Sigmoid colon (tissue), 7 donors: ENCODE results near the gene NDUFS2. TPM values are rescaled to one million over a fixed set of nuclear protein-coding genes. Genes with fewer than 3 reads are reported as not detected.
A peak's percentile ranks its signal among the peaks of the same experiment; 100 is the strongest.

ENCODE experiments used
- DNase-seq: peaks from one replicate; pipeline ENCODE4 v3.0.0-alpha.2; 2019
- H3K27ac ChIP-seq, 4 donors: fragments of 200-600 bp; sonication (generic); one replicate each; pipeline ENCODE4 v1.5.1; 2016 to 2019; ENCODE audit warnings: mild to moderate bottlenecking in 1 of 4
- H3K27me3 ChIP-seq, 3 donors: fragments of 200-600 bp; sonication (generic); one replicate each; pipeline ENCODE4 v1.5.1; 2019; ENCODE audit warnings: mild to moderate bottlenecking in 1 of 3
- H3K36me3 ChIP-seq, 4 donors: fragments of 200-600 bp; sonication (generic); one replicate each; pipeline ENCODE4 v1.5.1; 2016 to 2019
- H3K4me1 ChIP-seq, 4 donors: fragments of 200-600 bp; sonication (generic); one replicate each; pipeline ENCODE4 v1.5.1; 2017 to 2019
- H3K4me3 ChIP-seq, 4 donors: fragments of 200-600 bp; sonication (generic); one replicate each; pipeline ENCODE4 v1.5.1; 2017 to 2019; ENCODE audit warnings: mild to moderate bottlenecking in 2 of 4, moderate library complexity in 1 of 4
- H3K9me3 ChIP-seq, 4 donors: fragments of 200-600 bp in 3 of 4; sonication (generic) in 3 of 4; one replicate each; pipeline versions ENCODE4 v1.5.1 to v1.6.1; 2013 to 2019
- CTCF ChIP-seq, 4 experiments: fragments of 450-650 bp in 3 of 4; fragments of 200-600 bp in 1 of 4; IDR thresholded peaks; one replicate each; pipeline ENCODE4 v1.5.1; 2016 to 2019; ENCODE audit warnings: antibody characterized with exemption in 4 of 4, mild to moderate bottlenecking in 3 of 4, moderate library complexity in 2 of 4
- EP300 ChIP-seq, 4 donors: sonication (generic); formaldehyde crosslinking; IDR thresholded peaks; one replicate each; pipeline ENCODE4 v1.6.1; 2017; ENCODE audit warnings: antibody characterized with exemption in 4 of 4
- POLR2A ChIP-seq, 2 donors: fragments of 450-650 bp; IDR thresholded peaks; one replicate each; pipeline ENCODE4 v1.6.1; 2016; ENCODE audit warnings: antibody characterized with exemption in 2 of 2, mild to moderate bottlenecking in 2 of 2, moderate library complexity in 2 of 2
- POLR2AphosphoS5 ChIP-seq, 4 donors: sonication (generic); formaldehyde crosslinking; IDR thresholded peaks; one replicate each; pipeline ENCODE4 v1.6.1; 2017; ENCODE audit warnings: antibody characterized with exemption in 4 of 4
- WGBS, 2 donors: extraction: QIAGEN DNeasy Blood & Tissue Kit; methylation state at CpG; one replicate each; pipeline ENCODE4 v1.1.7; 2013; 5-methylcytosine and 5-hydroxymethylcytosine counted together
- intact Hi-C: fragments of 100-400 bp; cut with DNase I; formaldehyde crosslinking; loops from one replicate; pipeline ENCODE4 v1.15.1; 2023
- polyA plus RNA-seq, 3 donors: library from polyadenylated mRNA; stranded (reverse); fragments of 200-250 nt; gene quantifications; one replicate each; pipeline ENCODE4 v1.2.3, GENCODE V29; 2013
- total RNA-seq, 4 donors: library from RNA; depleted of rRNA; stranded (reverse); fragments of >200 nt; gene quantifications; one replicate each; pipeline ENCODE4 v1.1.0, GENCODE V29; 2016
- donor health status: healthy with polysubstance abuse.
- donor health status: Bipolar disorder and iron deficiency.
- donor health status: healthy.

Gene NDUFS2
- total and polyA plus RNA-seq, 7 donors = 79.6 to 194 (median 113) TPM

DNA sequence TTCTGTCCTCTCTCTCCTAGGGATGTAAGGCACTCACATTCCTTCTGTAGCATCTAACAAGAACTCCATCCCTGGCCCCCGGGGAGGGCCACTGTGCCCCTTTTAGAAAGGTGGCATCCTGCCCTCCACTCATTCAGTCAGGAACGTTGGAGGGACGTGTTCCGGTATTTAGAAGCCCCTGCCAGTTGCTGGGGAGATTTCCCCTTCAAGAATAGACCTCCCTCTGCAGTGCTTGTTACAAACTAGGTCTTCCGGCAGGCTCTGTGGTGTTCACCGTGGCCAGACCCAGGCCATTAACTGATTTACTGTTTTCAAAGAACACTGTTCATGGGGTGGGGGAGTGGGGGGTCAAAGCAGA is 57.2 kb downstream of the NDUFS2 start:
- peaks cover 0 to 34% (median 25%) of the 10 kb centered on the region in 3 donors for H3K27me3 ChIP-seq
- peaks cover 0 to 26% (median 12%) of the 10 kb centered on the region in 4 donors for H3K4me1 ChIP-seq
- intact Hi-C loops = no loop called here
- no peak for TF ChIP-seq EP300 (IDR thresholded peaks at IDR 0.05)
- TF ChIP-seq POLR2AphosphoS5 (IDR thresholded peaks at IDR 0.05) = no peak
- TF ChIP-seq POLR2A (IDR thresholded peaks at IDR 0.05) = no peak
- no peak for TF ChIP-seq CTCF (IDR thresholded peaks at IDR 0.05)
- 48 to 55% methylated on average over 6 of the region's 6 CpGs for WGBS, 2 donors
- no peaks in the 10 kb centered on the region for H3K36me3 ChIP-seq
- peak overlapping the region in 3 of 4 donors; percentile 45 to 60 (median 59) for H3K4me3 ChIP-seq
- peak overlapping the region in 1 of 4 donors; percentile 69 for H3K27ac ChIP-seq
- DNase-seq = no peak
- H3K9me3 ChIP-seq = peaks cover 0 to 12% (median 10%) of the 10 kb centered on the region in 4 donors

DNA sequence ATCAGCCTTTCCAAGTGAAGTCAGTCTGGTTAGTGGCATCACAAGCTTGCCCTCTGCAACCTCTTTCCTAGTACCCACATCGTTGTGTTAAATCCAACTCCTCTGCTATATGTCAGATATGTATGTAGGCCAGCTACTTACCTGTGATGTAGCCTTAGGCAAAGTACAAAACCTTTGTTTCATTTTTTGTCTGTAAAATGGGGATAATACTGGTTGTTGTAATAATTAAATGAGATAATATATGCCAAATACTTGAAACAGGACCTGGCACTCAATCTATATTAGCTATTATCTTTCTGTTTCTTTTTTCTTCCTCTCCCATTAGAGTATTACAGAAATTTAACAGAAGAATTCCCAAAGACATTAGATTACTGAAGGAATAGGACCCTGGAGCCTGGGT is 57.6 kb downstream of the NDUFS2 start:
- Histone ChIP-seq H3K36me3 (no peaks in the 10 kb centered on the region), H3K9me3 (peaks cover 0 to 12% (median 10%) of the 10 kb centered on the region in 4 donors), H3K27me3 (peaks cover 0 to 34% (median 25%) of the 10 kb centered on the region in 3 donors), H3K27ac (peak overlapping the region in 1 of 4 donors; percentile 69), H3K4me3 (no peak overlapping the region), H3K4me1 (peaks cover 0 to 26% (median 12%) of the 10 kb centered on the region in 4 donors)
- no peak for DNase-seq
- WGBS, 2 donors = 63 to 72% methylated on average over 1 of the region's 1 CpG
- intact Hi-C loops = no loop called here
- TF ChIP-seq EP300 (IDR thresholded peaks at IDR 0.05) = no peak
- TF ChIP-seq CTCF (IDR thresholded peaks at IDR 0.05) = no peak
- TF ChIP-seq POLR2AphosphoS5 (IDR thresholded peaks at IDR 0.05) = no peak
- TF ChIP-seq POLR2A (IDR thresholded peaks at IDR 0.05) = no peak

DNA sequence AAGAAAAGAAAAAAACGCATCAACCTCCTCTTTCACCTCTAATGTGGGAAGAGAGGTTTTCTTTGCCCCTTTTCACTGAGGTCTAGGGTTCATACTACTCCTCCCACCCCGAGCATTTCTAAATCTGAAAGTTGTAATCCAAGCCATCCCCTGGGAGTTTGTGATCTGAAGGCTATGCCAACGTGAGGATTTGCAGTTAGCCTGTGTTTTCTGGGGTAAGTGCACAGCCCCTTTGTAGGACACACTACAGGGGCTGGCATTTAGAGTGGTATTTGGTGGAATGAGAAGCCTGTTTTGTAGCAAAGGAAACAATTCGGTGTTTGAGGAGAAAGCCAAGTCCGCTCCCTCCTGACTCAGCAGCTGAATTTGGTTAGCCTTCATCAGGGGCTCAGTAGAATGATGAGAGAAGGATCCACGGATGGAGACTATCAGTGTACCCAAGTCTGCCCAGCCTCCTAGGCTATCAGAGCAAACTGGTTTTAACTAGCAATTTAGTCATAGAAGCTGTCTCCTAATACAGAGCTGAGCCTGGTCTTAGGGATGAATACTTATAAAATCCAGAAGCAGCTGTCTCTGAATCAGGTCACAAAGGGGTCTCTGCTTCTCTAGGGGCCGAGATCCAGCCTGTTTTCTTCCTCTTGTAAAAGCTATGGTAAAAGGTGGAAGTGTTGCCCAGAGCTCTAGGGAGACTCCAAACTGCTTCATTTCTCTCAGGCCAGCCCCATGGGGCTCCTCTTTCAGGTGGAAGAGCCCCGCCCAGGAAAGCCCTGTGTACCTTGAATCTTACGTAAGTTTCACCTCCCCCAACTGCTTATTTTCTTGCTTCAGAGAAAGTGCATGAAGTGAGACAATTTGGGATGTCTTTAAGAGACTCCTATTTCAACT is 58.5 kb downstream of the NDUFS2 start:
- WGBS, 2 donors = 38 to 47% methylated on average over 9 of the region's 9 CpGs
- Histone ChIP-seq H3K27ac (peak overlapping the region in 1 of 4 donors; percentile 20), H3K36me3 (no peaks in the 10 kb centered on the region), H3K4me1 (peaks cover 0 to 26% (median 12%) of the 10 kb centered on the region in 4 donors), H3K4me3 (no peak overlapping the region), H3K27me3 (peaks cover 0 to 34% (median 25%) of the 10 kb centered on the region in 3 donors), H3K9me3 (peaks cover 0 to 12% (median 10%) of the 10 kb centered on the region in 4 donors)
- DNase-seq = no peak
- TF ChIP-seq POLR2AphosphoS5 (IDR thresholded peaks at IDR 0.05) (no peak), EP300 (IDR thresholded peaks at IDR 0.05) (no peak), CTCF (IDR thresholded peaks at IDR 0.05) (no peak), POLR2A (IDR thresholded peaks at IDR 0.05) (no peak)
- intact Hi-C loops = no loop called here

GRCh38 chr1:161261261-161262235 is 59.4 kb downstream of the NDUFS2 start:
- peaks cover 0 to 34% (median 19%) of the 10 kb centered on the region in 4 donors for H3K4me1 ChIP-seq
- WGBS, 2 donors = 23 to 71% methylated on average over 12 of the region's 12 CpGs
- no peak for TF ChIP-seq CTCF (IDR thresholded peaks at IDR 0.05)
- no peak for TF ChIP-seq POLR2A (IDR thresholded peaks at IDR 0.05)
- TF ChIP-seq POLR2AphosphoS5 (IDR thresholded peaks at IDR 0.05) = no peak
- no peak for TF ChIP-seq EP300 (IDR thresholded peaks at IDR 0.05)
- no peak overlapping the region for H3K4me3 ChIP-seq
- intact Hi-C loops = no loop called here
- H3K27ac ChIP-seq = peak overlapping the region in 1 of 4 donors; percentile 20
- no peaks in the 10 kb centered on the region for H3K36me3 ChIP-seq
- peaks cover 0 to 34% (median 25%) of the 10 kb centered on the region in 3 donors for H3K27me3 ChIP-seq
- DNase-seq = no peak
- peaks cover 0 to 12% (median 10%) of the 10 kb centered on the region in 4 donors for H3K9me3 ChIP-seq

Other genes with a start within 250 kb of the NDUFS2 start
- not detected for gene ITLN2, start 247.6 kb upstream of the NDUFS2 start, total RNA-seq
- gene ITLN2, start 247.6 kb upstream of the NDUFS2 start, polyA plus RNA-seq = under 1 TPM in 1 of 3 donors, not detected in 2; 0.12 TPM
- gene F11R, start 181.2 kb upstream of the NDUFS2 start, total RNA-seq = 10 to 100 TPM in 1 of 4 donors, 1 to 10 TPM in 3; 2.7 to 30.5 (median 5.9) TPM
- gene F11R, start 181.2 kb upstream of the NDUFS2 start, polyA plus RNA-seq = 10 to 100 TPM; 15.6 to 96.7 (median 34.0) TPM
- gene TSTD1, start 163.4 kb upstream of the NDUFS2 start, total RNA-seq = 10 to 100 TPM; 10.5 to 46.4 (median 27.8) TPM
- 100 to 1,000 TPM; 115 to 609 (median 268) TPM for gene TSTD1, start 163.4 kb upstream of the NDUFS2 start, polyA plus RNA-seq
- gene USF1, start 156.4 kb upstream of the NDUFS2 start, total RNA-seq = 10 to 100 TPM; 54.8 to 76.2 (median 62.5) TPM
- 10 to 100 TPM; 25.8 to 84.6 (median 42.5) TPM for gene USF1, start 156.4 kb upstream of the NDUFS2 start, polyA plus RNA-seq
- gene ARHGAP30, start 132.5 kb upstream of the NDUFS2 start, total RNA-seq = 1 to 10 TPM; 4.4 to 7.7 (median 6.6) TPM
- gene ARHGAP30, start 132.5 kb upstream of the NDUFS2 start, polyA plus RNA-seq = 10 to 100 TPM in 1 of 3 donors, 1 to 10 TPM in 2; 4.8 to 37.8 (median 4.9) TPM
- gene NECTIN4, start 112.8 kb upstream of the NDUFS2 start, total RNA-seq = not detected
- 1 to 10 TPM in 2 of 3 donors, not detected in 1; 1.2 to 2.8 TPM for gene NECTIN4, start 112.8 kb upstream of the NDUFS2 start, polyA plus RNA-seq
- gene KLHDC9, start 104.0 kb upstream of the NDUFS2 start, total RNA-seq = 10 to 100 TPM in 2 of 4 donors, 1 to 10 TPM in 2; 5.8 to 14.1 (median 10.8) TPM
- 10 to 100 TPM in 1 of 3 donors, 1 to 10 TPM in 2; 4.7 to 11.1 (median 9.6) TPM for gene KLHDC9, start 104.0 kb upstream of the NDUFS2 start, polyA plus RNA-seq
- gene PFDN2, start 84.3 kb upstream of the NDUFS2 start, total RNA-seq = 10 to 100 TPM; 40.7 to 63.4 (median 45.9) TPM
- gene PFDN2, start 84.3 kb upstream of the NDUFS2 start, polyA plus RNA-seq = 100 to 1,000 TPM in 2 of 3 donors, 10 to 100 TPM in 1; 82.3 to 115 (median 104) TPM
- 10 to 100 TPM; 24.4 to 39.6 (median 33.1) TPM for gene NIT1, start 84.3 kb upstream of the NDUFS2 start, total RNA-seq
- gene NIT1, start 84.3 kb upstream of the NDUFS2 start, polyA plus RNA-seq = 10 to 100 TPM; 46.8 to 66.6 (median 66.5) TPM
- gene DEDD, start 69.7 kb upstream of the NDUFS2 start, total RNA-seq = 10 to 100 TPM; 27.7 to 34.2 (median 30.2) TPM
- gene DEDD, start 69.7 kb upstream of the NDUFS2 start, polyA plus RNA-seq = 10 to 100 TPM; 24.0 to 30.6 (median 30.5) TPM
- gene UFC1, start 48.4 kb upstream of the NDUFS2 start, total RNA-seq = 10 to 100 TPM; 49.0 to 77.8 (median 70.3) TPM
- 100 to 1,000 TPM; 129 to 249 (median 232) TPM for gene UFC1, start 48.4 kb upstream of the NDUFS2 start, polyA plus RNA-seq
- 10 to 100 TPM; 11.4 to 24.1 (median 13.1) TPM for gene USP21, start 42.9 kb upstream of the NDUFS2 start, total RNA-seq
- gene USP21, start 42.9 kb upstream of the NDUFS2 start, polyA plus RNA-seq = 10 to 100 TPM; 16.2 to 22.2 (median 17.3) TPM
- gene PPOX, start 35.9 kb upstream of the NDUFS2 start, total RNA-seq = 10 to 100 TPM; 16.6 to 30.9 (median 21.3) TPM
- 10 to 100 TPM in 2 of 3 donors, 1 to 10 TPM in 1; 7.4 to 17.7 (median 16.2) TPM for gene PPOX, start 35.9 kb upstream of the NDUFS2 start, polyA plus RNA-seq
- 10 to 100 TPM; 10.7 to 19.3 (median 14.8) TPM for gene B4GALT3, start 24.9 kb upstream of the NDUFS2 start, total RNA-seq
- gene B4GALT3, start 24.9 kb upstream of the NDUFS2 start, polyA plus RNA-seq = 10 to 100 TPM; 13.4 to 33.4 (median 16.8) TPM
- 10 to 100 TPM in 2 of 4 donors, 1 to 10 TPM in 2; 6.4 to 78.2 (median 10.8) TPM for gene ADAMTS4, start 3.3 kb upstream of the NDUFS2 start, total RNA-seq
- gene ADAMTS4, start 3.3 kb upstream of the NDUFS2 start, polyA plus RNA-seq = 1 to 10 TPM in 1 of 3 donors, under 1 TPM in 2; 0.23 to 4.5 (median 0.60) TPM
- gene FCER1G, start 12.9 kb downstream of the NDUFS2 start, total RNA-seq = 10 to 100 TPM; 14.4 to 86.4 (median 56.9) TPM
- gene FCER1G, start 12.9 kb downstream of the NDUFS2 start, polyA plus RNA-seq = 100 to 1,000 TPM in 1 of 3 donors, 10 to 100 TPM in 2; 77.7 to 243 (median 80.5) TPM
- not detected for gene APOA2, start 21.3 kb downstream of the NDUFS2 start, total RNA-seq
- gene APOA2, start 21.3 kb downstream of the NDUFS2 start, polyA plus RNA-seq = under 1 TPM in 1 of 3 donors, not detected in 2; 0.26 TPM
- gene TOMM40L, start 23.7 kb downstream of the NDUFS2 start, total RNA-seq = 10 to 100 TPM; 12.6 to 20.2 (median 14.8) TPM
- gene TOMM40L, start 23.7 kb downstream of the NDUFS2 start, polyA plus RNA-seq = 10 to 100 TPM; 15.0 to 23.1 (median 18.5) TPM
- gene NR1I3, start 35.8 kb downstream of the NDUFS2 start, total RNA-seq = not detected
- gene NR1I3, start 35.8 kb downstream of the NDUFS2 start, polyA plus RNA-seq = under 1 TPM in 1 of 3 donors, not detected in 2; 0.13 TPM
- gene PCP4L1, start 56.4 kb downstream of the NDUFS2 start, total RNA-seq = 10 to 100 TPM in 1 of 4 donors, 1 to 10 TPM in 2, under 1 TPM in 1; 0.71 to 15.2 (median 3.7) TPM
- gene PCP4L1, start 56.4 kb downstream of the NDUFS2 start, polyA plus RNA-seq = 1 to 10 TPM in 1 of 3 donors, not detected in 2; 2.3 TPM
- 1 to 10 TPM; 3.1 to 10.0 (median 6.0) TPM for gene MPZ, start 107.6 kb downstream of the NDUFS2 start, total RNA-seq
- 1 to 10 TPM; 1.2 to 4.1 (median 3.0) TPM for gene MPZ, start 107.6 kb downstream of the NDUFS2 start, polyA plus RNA-seq
- 10 to 100 TPM; 21.2 to 83.5 (median 38.1) TPM for gene SDHC, start 112.0 kb downstream of the NDUFS2 start, total RNA-seq
- 100 to 1,000 TPM; 221 to 371 (median 234) TPM for gene SDHC, start 112.0 kb downstream of the NDUFS2 start, polyA plus RNA-seq
- gene CFAP126, start 165.5 kb downstream of the NDUFS2 start, total RNA-seq = not detected
- not detected for gene CFAP126, start 165.5 kb downstream of the NDUFS2 start, polyA plus RNA-seq